H1 (cell line): ENCODE results near the gene BCAR1. TPM values are rescaled to one million over a fixed set of nuclear protein-coding genes. Genes with fewer than 3 reads are reported as not detected.

ENCODE experiments used
- CBX5 ChIP-seq: fragments of 300-800, 300-1000 bp; sonication (generic); IDR thresholded peaks from 2 replicates; pipeline ENCODE4 v1.7.1; 2016; ENCODE audit warnings: antibody characterized with exemption, low read length, low read depth
- E2F6 ChIP-seq: IDR thresholded peaks from 2 replicates; pipeline ENCODE4 v1.6.1; 2012; ENCODE audit warnings: inconsistent platforms
- RNF2 ChIP-seq: fragments of 200-900, 300-1000 bp; sonication (generic); IDR thresholded peaks from 2 replicates; pipeline ENCODE4 v1.7.1; 2016; ENCODE audit warnings: borderline replicate concordance, low read depth, mild to moderate bottlenecking, antibody characterized with exemption, low read length; ENCODE audit not compliant: poor library complexity, severe bottlenecking; ENCODE audit errors: missing control alignments
- polyA plus RNA-seq, 7 experiments: library from polyadenylated mRNA; depleted of rRNA in 3 of 7; stranded (reverse) in 5 of 7; unstranded in 2 of 7; fragments of >200 nt in 5 of 7; fragments of 200-250 nt in 2 of 7; gene quantifications; 1 replicate in 5 of 7; 2 replicates in 1 of 7; 4 replicates in 1 of 7; pipeline versions ENCODE4 v1.2.1 to v1.2.3, GENCODE V29; 2011 to 2013; ENCODE audit warnings: missing spikeins in 2 of 7, mixed read lengths in 2 of 7
- total RNA-seq: library from RNA; stranded (reverse); fragmentation: NEBNext Ultra II Directional; extraction: Animal tissue kit (Norgen Biotek cat#: 25700); gene quantifications from 2 replicates; pipeline ENCODE4 v1.2.1, GENCODE V29; 2021

The BCAR1 gene
- total and polyA plus RNA-seq, 2 of the 8 experiments (the other 6 are each of a cell fraction or from before 2014, with no cell fraction given), result 59.8 to 105 TPM

- TF ChIP-seq RNF2 (no peak), E2F6 (no peak), CBX5 (no peak)
- TF ChIP-seq, all 59 proteins: peak for 0
Measured at GRCh38 chr16:75286389-75286788, 35.0 kb upstream of the BCAR1 start (continued).
